ENCODE data around the gene SEC14L6.
A peak's percentile ranks its signal among the peaks of the same experiment; 100 is the strongest.
"Not testable (repeated sequence)": the region's sequence is repeated elsewhere in the genome, so short reads cannot be mapped to it uniquely, and the experiment has no call there.

Gene SEC14L6

GRCh38 chr22:30566125-30566524, 19.6 kb upstream of the SEC14L6 start:
- no peak for DNase-seq

GRCh38 chr22:30565341-30565740, 18.8 kb upstream of the SEC14L6 start:
- no peak for DNase-seq

GRCh38 chr22:30564761-30565119, 18.2 kb upstream of the SEC14L6 start:
- no peak for DNase-seq

- DNase-seq: no peak
Observed at GRCh38 chr22:30564045-30564760, 17.7 kb upstream of the SEC14L6 start.

GRCh38 chr22:30562366-30562765, 15.8 kb upstream of the SEC14L6 start:
- DNase-seq: no peak

- no peak for DNase-seq
Observed at GRCh38 chr22:30561402-30562189, 15.1 kb upstream of the SEC14L6 start.

- not testable (repeated sequence) for DNase-seq
Observed at GRCh38 chr22:30560643-30561202, 14.2 kb upstream of the SEC14L6 start.

- no peak for DNase-seq
Observed at GRCh38 chr22:30559889-30560288, 13.3 kb upstream of the SEC14L6 start.

GRCh38 chr22:30557243-30557642, 10.7 kb upstream of the SEC14L6 start:
- DNase-seq: no peak

- DNase-seq: no peak
Observed at GRCh38 chr22:30556388-30556787, 9.8 kb upstream of the SEC14L6 start.

- no peak for DNase-seq
Observed at GRCh38 chr22:30555282-30556210, 9.0 kb upstream of the SEC14L6 start.

- DNase-seq: no peak
Observed at GRCh38 chr22:30553971-30554370, 7.4 kb upstream of the SEC14L6 start.

- DNase-seq: no peak
Observed at GRCh38 chr22:30552719-30553118, 6.2 kb upstream of the SEC14L6 start.

- not testable (repeated sequence) for DNase-seq
Observed at GRCh38 chr22:30551813-30552212, 5.3 kb upstream of the SEC14L6 start.

GRCh38 chr22:30547188-30547587, 647 bp upstream of the SEC14L6 start:
- no peak for DNase-seq

GRCh38 chr22:30542811-30543188, 3.7 kb downstream of the SEC14L6 start:
- no peak for DNase-seq

GRCh38 chr22:30541961-30542810, 4.4 kb downstream of the SEC14L6 start:
- DNase-seq: peak; percentile 70

- DNase-seq: not testable (repeated sequence)
Observed at GRCh38 chr22:30541511-30541910, 5.0 kb downstream of the SEC14L6 start.

GRCh38 chr22:30539368-30539767, 7.2 kb downstream of the SEC14L6 start:
- DNase-seq: no peak

GRCh38 chr22:30538280-30538679, 8.3 kb downstream of the SEC14L6 start:
- DNase-seq: no peak

GRCh38 chr22:30537083-30537731, 9.3 kb downstream of the SEC14L6 start:
- no peak for DNase-seq
